Upper lobe of left lung (tissue), 6 donors: ENCODE data around the gene SLC27A4. TPM values are rescaled to one million over a fixed set of nuclear protein-coding genes. Genes with fewer than 3 reads are reported as not detected.

ENCODE experiments used
- ATAC-seq, 2 donors: fragments of 200-7000 bp; cut with Tn5 transposase; one replicate each; pipeline ENCODE4 v1.9.1; 2022; ENCODE audit warnings: mild to moderate bottlenecking in 2 of 2, moderate library complexity in 2 of 2; ENCODE audit not compliant: low FRiP score in 2 of 2
- DNase-seq, 2 donors: peaks; one replicate each; pipeline ENCODE4 v3.0.0-alpha.2; 2019 to 2020
- H3K27ac ChIP-seq, 4 donors: fragments of 200-600 bp; sonication (generic); one replicate each; pipeline ENCODE4 v1.5.1; 2016 to 2019
- H3K27me3 ChIP-seq, 4 donors: fragments of 200-600 bp; sonication (generic); one replicate each; pipeline ENCODE4 v1.5.1; 2017 to 2019
- H3K36me3 ChIP-seq, 4 donors: fragments of 200-600 bp; sonication (generic); one replicate each; pipeline ENCODE4 v1.5.1; 2016 to 2019
- H3K4me1 ChIP-seq, 4 donors: fragments of 200-600 bp; sonication (generic); one replicate each; pipeline ENCODE4 v1.5.1; 2018 to 2019
- H3K4me3 ChIP-seq, 4 donors: fragments of 200-600 bp; sonication (generic); one replicate each; pipeline ENCODE4 v1.5.1; 2017 to 2019; ENCODE audit warnings: mild to moderate bottlenecking in 2 of 4, moderate library complexity in 1 of 4
- H3K9me3 ChIP-seq, 4 donors: fragments of 200-600 bp; sonication (generic); one replicate each; pipeline ENCODE4 v1.5.1; 2018 to 2019
- EP300 ChIP-seq, 4 donors: sonication (generic); formaldehyde crosslinking; IDR thresholded peaks; one replicate each; pipeline ENCODE4 v1.5.1; 2017; ENCODE audit warnings: antibody characterized with exemption in 4 of 4, control low read depth in 2 of 4
- POLR2A ChIP-seq, 4 donors: fragments of 450-650 bp; IDR thresholded peaks; one replicate each; pipeline ENCODE4 v1.5.1; 2016 to 2017; ENCODE audit warnings: antibody characterized with exemption in 4 of 4, mild to moderate bottlenecking in 2 of 4
- POLR2AphosphoS5 ChIP-seq, 2 donors: sonication (generic); formaldehyde crosslinking; IDR thresholded peaks; one replicate each; pipeline ENCODE4 v1.5.1; 2017; ENCODE audit warnings: antibody characterized with exemption in 2 of 2
- WGBS, 2 donors: methylation state at CpG; one replicate each; pipeline ENCODE4 v1.1.5; 2017 to 2018; 5-methylcytosine and 5-hydroxymethylcytosine counted together
- total RNA-seq, 6 donors: library from RNA; depleted of rRNA in 4 of 6; stranded (reverse); fragments of >200 nt in 4 of 6; gene quantifications; one replicate each; pipeline versions ENCODE4 v1.1.0 to v1.2.1, GENCODE V29; 2016 to 2021
- TF ChIP-seq, protein P1 (sequence below), 6 experiments: fragments of 450-650 bp in 4 of 6; fragments of 200-600 bp in 2 of 6; sonication (generic) in 2 of 6; IDR thresholded peaks; one replicate each; pipeline ENCODE4 v1.5.1; 2016 to 2019; ENCODE audit warnings: antibody characterized with exemption in 6 of 6
- donor health status: DM: no; HTN: no; CAD: no; lungs with moderate emphysema.
- donor health status: DM: no; HTN: yes; CAD: no; lungs with severe emphysema.

SLC27A4 gene
- 10 to 100 TPM; 17.8 to 30.1 (median 19.5) TPM for total RNA-seq

DNA sequence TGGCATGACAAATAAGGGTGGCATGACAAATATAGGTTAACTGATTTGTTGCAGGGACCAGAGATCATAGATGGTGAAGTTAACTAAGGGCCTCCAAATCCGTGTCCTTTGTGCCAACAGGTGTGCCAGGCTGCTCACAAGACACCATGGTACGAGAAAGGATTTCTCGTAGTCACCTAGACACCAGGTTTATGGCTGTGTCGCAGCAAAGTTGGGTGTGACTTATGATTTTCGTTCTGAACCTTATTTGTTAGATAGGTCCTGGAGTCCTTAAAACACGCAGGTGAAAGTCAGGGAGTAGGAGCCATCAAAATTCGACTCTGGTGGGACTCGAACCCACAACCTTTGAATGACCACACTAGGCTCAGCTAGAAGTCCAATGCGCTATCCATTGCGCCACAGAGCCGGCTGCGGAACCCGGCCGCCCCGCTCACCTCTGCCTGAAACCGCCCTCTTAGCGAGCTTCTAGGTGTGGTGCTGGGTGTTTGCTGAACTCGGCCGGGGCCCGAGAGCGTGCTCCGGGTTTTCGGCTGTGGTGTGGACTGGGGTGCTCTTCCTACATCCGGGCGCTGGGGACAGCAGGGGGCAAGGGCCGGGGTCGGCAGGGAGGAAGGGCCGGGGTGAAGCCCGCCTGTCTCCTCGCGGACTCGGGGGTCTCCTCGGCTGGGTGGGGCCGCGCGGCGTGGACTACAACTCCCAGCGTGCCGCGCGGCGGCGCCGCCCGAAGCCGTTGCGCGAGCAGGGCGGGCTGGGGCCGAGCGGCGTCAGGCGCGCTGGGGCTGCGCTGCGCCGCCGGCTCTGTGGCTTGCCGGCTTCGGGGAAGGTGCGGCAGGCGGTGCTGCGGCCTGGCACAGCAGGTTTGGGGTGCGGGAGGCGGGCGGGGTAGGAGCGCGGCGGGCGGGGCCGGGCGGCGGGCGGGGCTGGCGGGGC lies at the start of gene SLC27A4:
TSS of gene SLC27A4 (plus strand) at position 767 of the 930 bp plus-strand sequence. CDS start 2,606 bp downstream, outside the sequence.
- whole genome bisulfite sequencing, 2 donors: 11 to 19% methylated on average over 16 to 44 of the region's 75 CpGs
- TF ChIP-seq EP300 (IDR thresholded peaks at IDR 0.05): no peak
- TF ChIP-seq, protein P1, sequence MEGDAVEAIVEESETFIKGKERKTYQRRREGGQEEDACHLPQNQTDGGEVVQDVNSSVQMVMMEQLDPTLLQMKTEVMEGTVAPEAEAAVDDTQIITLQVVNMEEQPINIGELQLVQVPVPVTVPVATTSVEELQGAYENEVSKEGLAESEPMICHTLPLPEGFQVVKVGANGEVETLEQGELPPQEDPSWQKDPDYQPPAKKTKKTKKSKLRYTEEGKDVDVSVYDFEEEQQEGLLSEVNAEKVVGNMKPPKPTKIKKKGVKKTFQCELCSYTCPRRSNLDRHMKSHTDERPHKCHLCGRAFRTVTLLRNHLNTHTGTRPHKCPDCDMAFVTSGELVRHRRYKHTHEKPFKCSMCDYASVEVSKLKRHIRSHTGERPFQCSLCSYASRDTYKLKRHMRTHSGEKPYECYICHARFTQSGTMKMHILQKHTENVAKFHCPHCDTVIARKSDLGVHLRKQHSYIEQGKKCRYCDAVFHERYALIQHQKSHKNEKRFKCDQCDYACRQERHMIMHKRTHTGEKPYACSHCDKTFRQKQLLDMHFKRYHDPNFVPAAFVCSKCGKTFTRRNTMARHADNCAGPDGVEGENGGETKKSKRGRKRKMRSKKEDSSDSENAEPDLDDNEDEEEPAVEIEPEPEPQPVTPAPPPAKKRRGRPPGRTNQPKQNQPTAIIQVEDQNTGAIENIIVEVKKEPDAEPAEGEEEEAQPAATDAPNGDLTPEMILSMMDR (IDR thresholded peaks at IDR 0.05): peak in 2 of 6 experiments; percentile 15 to 27
- peak in 1 of 2 donors; percentile 14 for TF ChIP-seq POLR2AphosphoS5 (IDR thresholded peaks at IDR 0.05)
- TF ChIP-seq POLR2A (IDR thresholded peaks at IDR 0.05): peak in 1 of 4 donors; percentile 56
- peak; percentile 84 to 96 for DNase-seq
- Histone ChIP-seq H3K27ac (peak within 1 kb of the TSS; percentile 74 to 89 (median 83)), H3K27me3 (no peaks in the 10 kb centered on the region), H3K4me1 (peaks cover 4 to 19% (median 12%) of the 10 kb centered on the region in 4 donors), H3K4me3 (peak within 1 kb of the TSS; percentile 73 to 93 (median 90)), H3K9me3 (no peaks in the 10 kb centered on the region), H3K36me3 (peaks cover 0 to 24% (median 18%) of the 10 kb centered on the region in 4 donors)
- peak; percentile 89 to 95 for ATAC-seq

GRCh38 chr9:128292009-128292408 lies 48.3 kb upstream of the SLC27A4 start:
- TF ChIP-seq, protein P1 (IDR thresholded peaks at IDR 0.05): no peak
- TF ChIP-seq EP300 (IDR thresholded peaks at IDR 0.05): no peak
- TF ChIP-seq POLR2A (IDR thresholded peaks at IDR 0.05): no peak
- TF ChIP-seq POLR2AphosphoS5 (IDR thresholded peaks at IDR 0.05): no peak
- Histone ChIP-seq H3K9me3 (no peaks in the 10 kb centered on the region), H3K4me3 (no peak overlapping the region), H3K27me3 (no peaks in the 10 kb centered on the region), H3K36me3 (peaks cover 0 to 26% (median 9%) of the 10 kb centered on the region in 4 donors), H3K27ac (no peak overlapping the region), H3K4me1 (peaks cover 0 to 7% (median 6%) of the 10 kb centered on the region in 4 donors)
- no peak for DNase-seq
- 98 to 100% methylated on average over 3 of the region's 3 CpGs for WGBS, 2 donors
- no peak for ATAC-seq

GRCh38 chr9:128293091-128293490 lies 47.2 kb upstream of the SLC27A4 start:
- no peak for TF ChIP-seq POLR2AphosphoS5 (IDR thresholded peaks at IDR 0.05)
- no peak for TF ChIP-seq EP300 (IDR thresholded peaks at IDR 0.05)
- TF ChIP-seq, protein P1 (IDR thresholded peaks at IDR 0.05): no peak
- no peak for TF ChIP-seq POLR2A (IDR thresholded peaks at IDR 0.05)
- H3K27ac ChIP-seq: no peak overlapping the region
- H3K9me3 ChIP-seq: no peaks in the 10 kb centered on the region
- no peaks in the 10 kb centered on the region for H3K27me3 ChIP-seq
- WGBS, 2 donors: 85 to 86% methylated on average over 4 of the region's 4 CpGs
- peaks cover 0 to 16% (median 6%) of the 10 kb centered on the region in 4 donors for H3K36me3 ChIP-seq
- DNase-seq (no peak), ATAC-seq (no peak)
- no peak overlapping the region for H3K4me3 ChIP-seq
- peaks cover 0 to 7% (median 6%) of the 10 kb centered on the region in 4 donors for H3K4me1 ChIP-seq

DNA sequence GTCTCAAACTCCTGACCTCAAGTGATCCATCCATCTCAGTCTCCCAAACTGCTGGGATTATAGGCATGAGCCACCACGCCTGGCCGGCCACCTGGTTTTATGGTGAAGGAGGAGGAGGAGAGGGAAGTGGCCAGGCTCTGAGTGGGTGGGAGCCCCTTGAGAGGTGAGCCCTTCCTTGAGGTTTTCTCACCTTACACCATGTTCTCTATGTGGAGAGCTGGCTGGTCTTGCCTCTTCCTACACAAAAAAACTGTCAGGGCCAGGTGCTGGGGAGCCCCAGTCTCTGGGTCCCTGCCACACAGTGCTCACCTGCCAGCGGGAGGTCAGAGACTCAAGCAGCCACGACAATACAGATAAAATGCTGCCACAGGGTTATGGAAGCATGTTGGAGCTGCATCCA lies 46.2 kb upstream of the SLC27A4 start:
- Histone ChIP-seq H3K27ac (no peak overlapping the region), H3K36me3 (peaks cover 0 to 5% (median under 1%) of the 10 kb centered on the region in 4 donors), H3K9me3 (no peaks in the 10 kb centered on the region), H3K27me3 (no peaks in the 10 kb centered on the region), H3K4me1 (peaks cover 0 to 7% (median 6%) of the 10 kb centered on the region in 4 donors), H3K4me3 (no peak overlapping the region)
- WGBS, 2 donors: 95 to 98% methylated on average over 4 of the region's 4 CpGs
- DNase-seq (no peak), ATAC-seq (no peak)
- no peak for TF ChIP-seq EP300 (IDR thresholded peaks at IDR 0.05)
- TF ChIP-seq POLR2AphosphoS5 (IDR thresholded peaks at IDR 0.05): no peak
- TF ChIP-seq, protein P1 (IDR thresholded peaks at IDR 0.05): no peak
- TF ChIP-seq POLR2A (IDR thresholded peaks at IDR 0.05): no peak
